ENCODE results near the gene INO80.

Gene INO80

DNA sequence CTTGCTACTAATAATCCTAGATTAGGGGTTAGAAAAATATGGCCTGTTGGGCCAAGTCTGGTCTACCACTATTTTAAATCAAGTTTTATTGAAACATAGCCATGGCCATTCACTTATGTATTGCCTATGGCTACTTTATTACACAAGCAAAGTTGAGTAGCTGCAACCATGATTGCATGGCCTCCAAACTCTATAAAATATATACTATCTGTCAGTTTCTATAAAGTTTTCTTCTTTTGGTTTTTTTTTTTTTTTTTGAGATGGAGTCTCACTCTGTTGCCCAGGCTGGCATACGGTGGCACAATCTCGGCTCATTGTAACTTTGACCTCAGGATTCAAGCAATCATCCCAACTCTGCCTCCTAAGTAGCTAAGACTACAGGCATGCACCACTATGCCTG lies 60.4 kb downstream of the INO80 start:
- Histone ChIP-seq H3K23ac (ENCODE audit: low read length in 2 of 2) (no peak overlapping the region), H3K4ac (ENCODE audit: low read depth in 1 of 2, low read length in 2 of 2) (no peak overlapping the region), H2AK5ac (ENCODE audit: low read length, severe bottlenecking) (no peak overlapping the region), H3K27ac (ENCODE audit: low read length, poor library complexity, severe bottlenecking) (no peak overlapping the region), H2BK12ac (ENCODE audit: low read length in 2 of 2) (no peak overlapping the region), H4K91ac (ENCODE audit: low read length) (no peak overlapping the region), H3K18ac (ENCODE audit: low read depth in 1 of 2, low read length in 2 of 2) (no peak overlapping the region), H3K4me1 (ENCODE audit: control insufficient read depth, insufficient read depth, low read depth, low read length) (no peaks in the 10 kb centered on the region), H3K36me3 (ENCODE audit: control insufficient read depth in 1 of 2, insufficient read depth in 2 of 2, low read depth in 1 of 2, low read length in 2 of 2) (peaks cover 48 to 90% of the 10 kb centered on the region in 2 experiments), H3K27me3 (ENCODE audit: control insufficient read depth in 1 of 2, insufficient read depth in 1 of 2, low read length in 2 of 2) (no peaks in the 10 kb centered on the region), H3K79me1 (replicated peaks; ENCODE audit: low read length, poor library complexity, severe bottlenecking) (peaks cover 11% of the 10 kb centered on the region), H2BK5ac (ENCODE audit: low read depth, low read length, poor library complexity, severe bottlenecking) (no peak overlapping the region), H4K8ac (ENCODE audit: low read length) (no peak overlapping the region), H2AFZ (ENCODE audit: low read depth, low read length) (no peak overlapping the region), H3K9ac (ENCODE audit: low read length) (no peak overlapping the region), H3K4me3 (ENCODE audit: insufficient read depth in 1 of 2, low read depth in 1 of 2, low read length in 2 of 2) (no peak overlapping the region), H3K4me2 (ENCODE audit: low read length, poor library complexity, severe bottlenecking) (no peak overlapping the region), H3K14ac (ENCODE audit: low read length in 2 of 2) (no peak overlapping the region), H2BK15ac (ENCODE audit: low read depth, poor library complexity, severe bottlenecking) (no peak overlapping the region), H2BK120ac (ENCODE audit: low read depth, low read length) (no peak overlapping the region), H3K9me3 (ENCODE audit: control insufficient read depth, low read length) (peaks cover 3% of the 10 kb centered on the region)
- DNase-seq, result no peak
- 95% methylated on average over 2 of the region's 2 CpGs for WGBS

GRCh38 chr15:41051139-41051538 lies 64.9 kb downstream of the INO80 start:
- no peak for DNase-seq
- H3K27ac ChIP-seq (ENCODE audit: low read length, poor library complexity, severe bottlenecking), result no peak overlapping the region
- H3K9me3 ChIP-seq (ENCODE audit: control insufficient read depth, low read length), result no peaks in the 10 kb centered on the region
- H3K4me3 ChIP-seq (ENCODE audit: insufficient read depth in 1 of 2, low read depth in 1 of 2, low read length in 2 of 2), result no peak overlapping the region
- no peak overlapping the region for H3K14ac ChIP-seq (ENCODE audit: low read length in 2 of 2)
- no peak overlapping the region for H3K9ac ChIP-seq (ENCODE audit: low read length)
- H2BK15ac ChIP-seq (ENCODE audit: low read depth, poor library complexity, severe bottlenecking), result no peak overlapping the region
- peaks cover 37 to 93% of the 10 kb centered on the region in 2 experiments for H3K36me3 ChIP-seq (ENCODE audit: control insufficient read depth in 1 of 2, insufficient read depth in 2 of 2, low read depth in 1 of 2, low read length in 2 of 2)
- H3K23ac ChIP-seq (ENCODE audit: low read length in 2 of 2), result no peak overlapping the region
- H3K27me3 ChIP-seq (ENCODE audit: control insufficient read depth in 1 of 2, insufficient read depth in 1 of 2, low read length in 2 of 2), result no peaks in the 10 kb centered on the region
- H3K79me1 ChIP-seq (replicated peaks; ENCODE audit: low read length, poor library complexity, severe bottlenecking), result peaks cover 10% of the 10 kb centered on the region
- no peak overlapping the region for H3K18ac ChIP-seq (ENCODE audit: low read depth in 1 of 2, low read length in 2 of 2)
- H2AK5ac ChIP-seq (ENCODE audit: low read length, severe bottlenecking), result no peak overlapping the region
- H2BK5ac ChIP-seq (ENCODE audit: low read depth, low read length, poor library complexity, severe bottlenecking), result no peak overlapping the region
- no peak overlapping the region for H2BK12ac ChIP-seq (ENCODE audit: low read length in 2 of 2)
- no peak overlapping the region for H2BK120ac ChIP-seq (ENCODE audit: low read depth, low read length)
- no peaks in the 10 kb centered on the region for H3K4me1 ChIP-seq (ENCODE audit: control insufficient read depth, insufficient read depth, low read depth, low read length)
- H3K4ac ChIP-seq (ENCODE audit: low read depth in 1 of 2, low read length in 2 of 2), result no peak overlapping the region
- no peak overlapping the region for H4K8ac ChIP-seq (ENCODE audit: low read length)
- no peak overlapping the region for H2AFZ ChIP-seq (ENCODE audit: low read depth, low read length)
- H4K91ac ChIP-seq (ENCODE audit: low read length), result no peak overlapping the region
- H3K4me2 ChIP-seq (ENCODE audit: low read length, poor library complexity, severe bottlenecking), result no peak overlapping the region
- 100% methylated on average over 2 of the region's 2 CpGs for WGBS

- Histone ChIP-seq H2BK5ac (ENCODE audit: low read depth, low read length, poor library complexity, severe bottlenecking) (no peak overlapping the region), H3K23ac (ENCODE audit: low read length in 2 of 2) (no peak overlapping the region), H2AK5ac (ENCODE audit: low read length, severe bottlenecking) (no peak overlapping the region), H3K4ac (ENCODE audit: low read depth in 1 of 2, low read length in 2 of 2) (no peak overlapping the region), H2BK15ac (ENCODE audit: low read depth, poor library complexity, severe bottlenecking) (no peak overlapping the region), H4K91ac (ENCODE audit: low read length) (no peak overlapping the region), H3K4me1 (ENCODE audit: control insufficient read depth, insufficient read depth, low read depth, low read length) (no peaks in the 10 kb centered on the region), H3K4me2 (ENCODE audit: low read length, poor library complexity, severe bottlenecking) (no peak overlapping the region), H4K8ac (ENCODE audit: low read length) (no peak overlapping the region), H3K14ac (ENCODE audit: low read length in 2 of 2) (no peak overlapping the region), H3K27ac (ENCODE audit: low read length, poor library complexity, severe bottlenecking) (peak overlapping the region; percentile 3), H3K36me3 (ENCODE audit: control insufficient read depth in 1 of 2, insufficient read depth in 2 of 2, low read depth in 1 of 2, low read length in 2 of 2) (peaks cover 31 to 84% of the 10 kb centered on the region in 2 experiments), H3K9me3 (ENCODE audit: control insufficient read depth, low read length) (no peaks in the 10 kb centered on the region), H2BK120ac (ENCODE audit: low read depth, low read length) (no peak overlapping the region), H2AFZ (ENCODE audit: low read depth, low read length) (no peak overlapping the region), H3K18ac (ENCODE audit: low read depth in 1 of 2, low read length in 2 of 2) (no peak overlapping the region), H3K79me1 (replicated peaks; ENCODE audit: low read length, poor library complexity, severe bottlenecking) (peaks cover 10% of the 10 kb centered on the region), H3K9ac (ENCODE audit: low read length) (no peak overlapping the region), H3K27me3 (ENCODE audit: control insufficient read depth in 1 of 2, insufficient read depth in 1 of 2, low read length in 2 of 2) (no peaks in the 10 kb centered on the region), H3K4me3 (ENCODE audit: insufficient read depth in 1 of 2, low read depth in 1 of 2, low read length in 2 of 2) (no peak overlapping the region), H2BK12ac (ENCODE audit: low read length in 2 of 2) (no peak overlapping the region)
- WGBS, result 96% methylated on average over 1 of the region's 1 CpG
- DNase-seq, result no peak
Observed at GRCh38 chr15:41048852-41049251, 67.2 kb downstream of the INO80 start.

DNA sequence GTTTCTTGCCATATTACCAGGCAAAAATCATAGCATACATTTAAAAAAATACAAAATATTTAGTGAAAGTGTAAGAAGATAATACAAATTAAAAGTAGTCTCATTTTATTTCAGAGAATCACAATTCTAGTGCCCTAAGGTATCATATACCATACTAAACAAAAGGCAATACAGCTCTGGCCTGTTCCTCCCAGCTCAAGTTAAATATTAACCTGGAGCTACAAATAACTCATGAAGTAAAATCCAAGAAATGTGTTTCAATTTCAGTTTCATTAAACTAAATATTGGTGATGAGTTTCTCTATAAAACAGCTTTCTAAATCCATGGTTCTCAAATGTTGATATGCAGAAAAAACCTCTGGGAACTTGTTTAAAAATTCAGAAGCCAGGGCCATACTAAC lies 67.7 kb downstream of the INO80 start:
- no peak overlapping the region for H2BK12ac ChIP-seq (ENCODE audit: low read length in 2 of 2)
- H3K14ac ChIP-seq (ENCODE audit: low read length in 2 of 2), result no peak overlapping the region
- no peak overlapping the region for H3K4me3 ChIP-seq (ENCODE audit: insufficient read depth in 1 of 2, low read depth in 1 of 2, low read length in 2 of 2)
- no peak overlapping the region for H3K4ac ChIP-seq (ENCODE audit: low read depth in 1 of 2, low read length in 2 of 2)
- DNase-seq, result no peak
- H3K4me1 ChIP-seq (ENCODE audit: control insufficient read depth, insufficient read depth, low read depth, low read length), result no peaks in the 10 kb centered on the region
- H3K23ac ChIP-seq (ENCODE audit: low read length in 2 of 2), result no peak overlapping the region
- H4K91ac ChIP-seq (ENCODE audit: low read length), result no peak overlapping the region
- H2AK5ac ChIP-seq (ENCODE audit: low read length, severe bottlenecking), result no peak overlapping the region
- no peaks in the 10 kb centered on the region for H3K27me3 ChIP-seq (ENCODE audit: control insufficient read depth in 1 of 2, insufficient read depth in 1 of 2, low read length in 2 of 2)
- no peak overlapping the region for H2AFZ ChIP-seq (ENCODE audit: low read depth, low read length)
- H3K4me2 ChIP-seq (ENCODE audit: low read length, poor library complexity, severe bottlenecking), result no peak overlapping the region
- H3K18ac ChIP-seq (ENCODE audit: low read depth in 1 of 2, low read length in 2 of 2), result no peak overlapping the region
- no peak overlapping the region for H2BK120ac ChIP-seq (ENCODE audit: low read depth, low read length)
- no peak overlapping the region for H4K8ac ChIP-seq (ENCODE audit: low read length)
- H2BK15ac ChIP-seq (ENCODE audit: low read depth, poor library complexity, severe bottlenecking), result no peak overlapping the region
- no peak overlapping the region for H2BK5ac ChIP-seq (ENCODE audit: low read depth, low read length, poor library complexity, severe bottlenecking)
- H3K9ac ChIP-seq (ENCODE audit: low read length), result no peak overlapping the region
- H3K9me3 ChIP-seq (ENCODE audit: control insufficient read depth, low read length), result no peaks in the 10 kb centered on the region
- peak overlapping the region; percentile 3 for H3K27ac ChIP-seq (ENCODE audit: low read length, poor library complexity, severe bottlenecking)
- H3K79me1 ChIP-seq (replicated peaks; ENCODE audit: low read length, poor library complexity, severe bottlenecking), result peaks cover 10% of the 10 kb centered on the region
- peaks cover 31 to 80% of the 10 kb centered on the region in 2 experiments for H3K36me3 ChIP-seq (ENCODE audit: control insufficient read depth in 1 of 2, insufficient read depth in 2 of 2, low read depth in 1 of 2, low read length in 2 of 2)
